ENCODE data around the gene NTRK3. TPM values are rescaled to one million over a fixed set of nuclear protein-coding genes. Genes with fewer than 3 reads are reported as not detected.

The NTRK3 gene
- total and polyA plus RNA-seq, 12 donors, result 0.45 to 5.6 (median 2.3) TPM

DNA sequence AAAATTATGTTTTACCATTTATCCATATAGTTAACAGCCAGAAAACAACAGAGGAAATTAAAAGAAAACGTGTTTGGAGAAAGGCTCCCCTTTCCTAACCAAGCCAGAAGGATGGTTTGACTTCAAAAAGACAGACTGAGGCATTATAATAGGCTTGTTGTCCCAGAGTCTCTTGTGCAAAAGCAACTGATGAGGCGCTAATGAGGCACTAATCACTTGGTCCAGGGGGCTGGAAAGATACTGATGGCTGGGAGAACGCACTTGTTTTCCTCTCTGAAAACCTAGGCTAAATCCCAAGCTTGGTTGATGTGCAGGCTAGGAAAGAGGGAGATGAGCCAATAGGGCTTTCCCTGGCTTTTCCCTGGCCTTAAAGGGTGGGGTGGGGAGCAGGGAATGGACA, 389.6 kb downstream of the NTRK3 start:
- 24 to 27% methylated on average over 3 of the region's 3 CpGs for WGBS, 2 donors
- no peaks in the 10 kb centered on the region for H3K36me3 ChIP-seq
- H3K27me3 ChIP-seq, result peaks cover 0 to 6% (median 0%) of the 10 kb centered on the region in 7 donors
- H3K9me3 ChIP-seq, result no peaks in the 10 kb centered on the region
- TF ChIP-seq, protein P1, sequence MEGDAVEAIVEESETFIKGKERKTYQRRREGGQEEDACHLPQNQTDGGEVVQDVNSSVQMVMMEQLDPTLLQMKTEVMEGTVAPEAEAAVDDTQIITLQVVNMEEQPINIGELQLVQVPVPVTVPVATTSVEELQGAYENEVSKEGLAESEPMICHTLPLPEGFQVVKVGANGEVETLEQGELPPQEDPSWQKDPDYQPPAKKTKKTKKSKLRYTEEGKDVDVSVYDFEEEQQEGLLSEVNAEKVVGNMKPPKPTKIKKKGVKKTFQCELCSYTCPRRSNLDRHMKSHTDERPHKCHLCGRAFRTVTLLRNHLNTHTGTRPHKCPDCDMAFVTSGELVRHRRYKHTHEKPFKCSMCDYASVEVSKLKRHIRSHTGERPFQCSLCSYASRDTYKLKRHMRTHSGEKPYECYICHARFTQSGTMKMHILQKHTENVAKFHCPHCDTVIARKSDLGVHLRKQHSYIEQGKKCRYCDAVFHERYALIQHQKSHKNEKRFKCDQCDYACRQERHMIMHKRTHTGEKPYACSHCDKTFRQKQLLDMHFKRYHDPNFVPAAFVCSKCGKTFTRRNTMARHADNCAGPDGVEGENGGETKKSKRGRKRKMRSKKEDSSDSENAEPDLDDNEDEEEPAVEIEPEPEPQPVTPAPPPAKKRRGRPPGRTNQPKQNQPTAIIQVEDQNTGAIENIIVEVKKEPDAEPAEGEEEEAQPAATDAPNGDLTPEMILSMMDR (IDR thresholded peaks at IDR 0.05), result no peak
- intact Hi-C loops (cut with DNase I), result no loop called here
- DNase-seq, result no peak
- ATAC-seq, result no peak
- no peaks in the 10 kb centered on the region for H3K4me1 ChIP-seq
- H3K27ac ChIP-seq, result no peak overlapping the region
- H3K4me3 ChIP-seq, result no peak overlapping the region

DNA sequence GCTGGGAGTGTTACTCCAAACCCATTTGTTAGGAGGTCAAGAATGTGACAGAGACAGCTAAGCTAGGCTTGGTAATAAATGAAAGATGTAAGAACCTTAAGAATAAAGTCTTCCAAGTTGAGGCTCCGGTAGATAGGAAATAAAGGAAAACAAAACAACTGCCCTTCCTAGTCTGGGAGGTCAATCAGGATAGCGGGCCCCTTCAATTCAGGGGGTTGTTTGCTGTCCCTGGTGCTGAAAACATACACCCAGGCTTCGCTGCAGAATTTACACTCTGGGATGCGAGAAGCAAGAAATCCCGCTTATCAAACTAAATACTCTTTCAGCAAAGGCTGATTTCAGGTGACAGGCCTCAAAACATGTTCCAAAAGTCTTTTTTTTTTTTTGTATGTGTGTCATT, 393.4 kb downstream of the NTRK3 start:
- no peak overlapping the region for H3K27ac ChIP-seq
- peaks cover 0 to 6% (median 0%) of the 10 kb centered on the region in 7 donors for H3K27me3 ChIP-seq
- no peaks in the 10 kb centered on the region for H3K4me1 ChIP-seq
- no peak overlapping the region for H3K4me3 ChIP-seq
- 26 to 30% methylated on average over 5 of the region's 5 CpGs for WGBS, 2 donors
- DNase-seq (no peak), ATAC-seq (no peak)
- TF ChIP-seq, protein P1 (IDR thresholded peaks at IDR 0.05), result no peak
- intact Hi-C loops (cut with DNase I), result no loop called here
- H3K9me3 ChIP-seq, result no peaks in the 10 kb centered on the region
- no peaks in the 10 kb centered on the region for H3K36me3 ChIP-seq

DNA sequence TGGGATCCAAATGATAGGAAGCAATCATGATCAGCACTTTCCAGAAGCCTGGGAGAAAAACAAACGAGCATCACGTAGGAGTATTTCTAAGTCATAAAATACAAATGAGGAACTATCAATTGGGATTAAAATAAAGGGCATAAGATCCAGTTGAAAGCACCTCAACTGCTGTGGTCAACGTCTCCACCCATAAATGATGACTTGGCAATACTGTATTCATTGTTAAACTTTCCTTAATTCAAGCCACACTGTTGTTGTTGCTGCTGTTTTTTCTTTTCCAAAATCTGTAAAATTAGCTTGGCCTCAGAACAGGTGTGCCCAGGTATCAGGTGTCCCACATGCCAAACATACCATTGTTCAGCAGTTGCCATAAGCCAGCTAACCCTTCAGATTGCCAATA, 395.8 kb downstream of the NTRK3 start:
- Histone ChIP-seq H3K36me3 (no peaks in the 10 kb centered on the region), H3K27me3 (peaks cover 0 to 6% (median 0%) of the 10 kb centered on the region in 7 donors), H3K27ac (no peak overlapping the region), H3K9me3 (no peaks in the 10 kb centered on the region), H3K4me3 (no peak overlapping the region), H3K4me1 (no peaks in the 10 kb centered on the region)
- TF ChIP-seq, protein P1 (IDR thresholded peaks at IDR 0.05), result no peak
- DNase-seq (no peak), ATAC-seq (no peak)
- intact Hi-C loops (cut with DNase I), result no loop called here
- 57 to 71% methylated on average over 3 of the region's 3 CpGs for WGBS, 2 donors

DNA sequence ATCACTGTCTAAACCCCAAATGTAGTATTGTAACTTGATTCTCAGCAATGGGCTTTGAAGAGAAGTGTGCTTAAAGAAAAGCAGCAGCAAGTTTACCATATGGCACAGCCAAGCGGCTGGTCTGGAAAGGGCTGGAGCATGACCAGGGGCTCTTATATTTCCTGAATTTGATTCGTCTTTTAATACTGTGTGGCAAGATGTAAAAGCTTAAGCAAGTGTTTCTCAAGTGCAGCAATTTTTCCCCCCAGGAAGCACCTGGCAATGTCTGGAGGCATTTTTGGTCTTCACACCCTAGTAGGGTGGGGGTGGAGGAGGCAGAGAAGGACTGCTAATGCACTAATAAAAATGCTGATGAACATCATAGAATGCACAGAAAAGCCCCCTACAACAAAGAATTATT, 397.9 kb downstream of the NTRK3 start:
- Histone ChIP-seq H3K4me1 (no peaks in the 10 kb centered on the region), H3K9me3 (no peaks in the 10 kb centered on the region), H3K36me3 (no peaks in the 10 kb centered on the region), H3K4me3 (no peak overlapping the region), H3K27me3 (no peaks in the 10 kb centered on the region), H3K27ac (no peak overlapping the region)
- WGBS, 2 donors, result 61 to 67% methylated on average over 2 of the region's 2 CpGs
- DNase-seq (no peak), ATAC-seq (no peak)
- intact Hi-C loops (cut with DNase I), result loop anchor here in 1 of 10 donors (10.0 kb wide), 3 partner anchors 86 to 156 kb away; no protein-coding TSS in a partner anchor
- TF ChIP-seq, protein P1 (IDR thresholded peaks at IDR 0.05), result no peak
